H1 (cell line): ENCODE data around the gene GCKR. TPM values are rescaled to one million over a fixed set of nuclear protein-coding genes. Genes with fewer than 3 reads are reported as not detected.

ENCODE experiments used
- CTCF ChIA-PET: fragments of 300-600 bp; sonication (Branson Sonifier 250); formaldehyde crosslinking; loops from one replicate; lab custom pipeline; 2021; ENCODE audit not compliant: partially characterized antibody; lab: Charles Lee
- POLR2A ChIA-PET: fragments of 300-600 bp; sonication (Branson Sonifier 250); formaldehyde crosslinking; loops from one replicate; lab custom pipeline; 2021; ENCODE audit warnings: inconsistent platforms; ENCODE audit not compliant: partially characterized antibody; lab: Charles Lee
- DNase-seq, 2 experiments: peaks; one replicate each; pipeline versions ENCODE4 v3.0.0 to v3.0.0-alpha.2; 2010 to 2022; ENCODE audit warnings: low spot score in 2 of 2, low read depth in 1 of 2, mixed read lengths in 1 of 2
- FAIRE-seq: peaks from 2 replicates; lab custom pipeline; 2011; peaks lifted over from hg19 to GRCh38; lab: Jason Lieb, UNC
- H2AFZ ChIP-seq: 2 replicates; pipeline ENCODE4 v1.8.1; 2012; ENCODE audit warnings: low read length, inconsistent platforms
- H2AK5ac ChIP-seq: 2 replicates; pipeline ENCODE4 v1.6.1; 2013; ENCODE audit warnings: low read depth, low read length
- H2BK120ac ChIP-seq: replicated peaks from 2 replicates; pipeline ENCODE3; 2013; ENCODE audit warnings: low read depth, low read length, inconsistent platforms
- H2BK12ac ChIP-seq: 2 replicates; pipeline ENCODE4 v1.6.1; 2013; ENCODE audit warnings: low read depth, low read length
- H2BK15ac ChIP-seq: 2 replicates; pipeline ENCODE4 v1.6.1; 2013; ENCODE audit warnings: low read length
- H2BK20ac ChIP-seq: 2 replicates; pipeline ENCODE4 v1.6.1; 2013; ENCODE audit warnings: low read length
- H2BK5ac ChIP-seq: 2 replicates; pipeline ENCODE4 v1.6.1; 2013; ENCODE audit warnings: low read depth, low read length
- H3K14ac ChIP-seq: 2 replicates; pipeline ENCODE4 v1.6.1; 2013; ENCODE audit warnings: inconsistent platforms; ENCODE audit not compliant: insufficient read length
- H3K18ac ChIP-seq: 2 replicates; pipeline ENCODE4 v1.6.1; 2013; ENCODE audit warnings: low read length; ENCODE audit errors: extremely low read depth
- H3K23ac ChIP-seq: 2 replicates; pipeline ENCODE4 v1.6.1; 2013; ENCODE audit warnings: inconsistent platforms; ENCODE audit not compliant: insufficient read length
- H3K23me2 ChIP-seq: 2 replicates; pipeline ENCODE4 v1.6.1; 2013; ENCODE audit warnings: low read depth, low read length
- H3K27ac ChIP-seq: 2 replicates; pipeline ENCODE4 v1.6.1; 2011; ENCODE audit warnings: low read depth, low read length, inconsistent platforms
- H3K27me3 ChIP-seq, 4 experiments: replicated peaks in 1 of 4; 1 replicate in 1 of 4; 2 replicates in 3 of 4; pipeline versions ENCODE4 v1.6.1 to v1.8.1; 2011 to 2013; ENCODE audit warnings: low read length in 3 of 4, mild to moderate bottlenecking in 3 of 4, inconsistent platforms in 2 of 4, mixed read lengths in 2 of 4, moderate library complexity in 1 of 4; ENCODE audit not compliant: control insufficient read depth in 3 of 4, insufficient read depth in 3 of 4; ENCODE audit errors: extremely low read depth in 1 of 4
- H3K36me3 ChIP-seq, 4 experiments: 2 replicates each; pipeline versions ENCODE4 v1.6.1 to v1.8.1; 2011 to 2013; ENCODE audit warnings: mild to moderate bottlenecking in 4 of 4, low read length in 3 of 4, moderate library complexity in 2 of 4, control low read depth in 1 of 4, inconsistent platforms in 1 of 4; ENCODE audit not compliant: insufficient read depth in 4 of 4, control insufficient read depth in 2 of 4
- H3K4ac ChIP-seq: replicated peaks from 2 replicates; pipeline ENCODE3; 2013; ENCODE audit warnings: low read length, low read depth, mixed read lengths, inconsistent platforms; ENCODE audit not compliant: insufficient read length
- H3K4me1 ChIP-seq, 4 experiments: replicated peaks in 1 of 4; 1 replicate in 1 of 4; 2 replicates in 3 of 4; pipeline versions ENCODE4 v1.6.1 to v1.8.1; 2011 to 2013; ENCODE audit warnings: low read length in 3 of 4, inconsistent platforms in 2 of 4, mixed read lengths in 1 of 4; ENCODE audit not compliant: insufficient read depth in 4 of 4, control insufficient read depth in 3 of 4
- H3K4me2 ChIP-seq, 2 experiments: 2 replicates each; pipeline versions ENCODE4 v1.6.1 to v1.8.1; 2011 to 2013; ENCODE audit warnings: low read depth in 2 of 2, low read length in 2 of 2, control low read depth in 1 of 2, inconsistent platforms in 1 of 2, mild to moderate bottlenecking in 1 of 2; ENCODE audit not compliant: insufficient read depth in 1 of 2
- H3K4me3 ChIP-seq, 4 experiments: fragments of 200-600, 300-600 bp in 1 of 4; sonication (generic), shearing (Covaris generic), sonication (Bioruptor Twin) in 1 of 4; 2 replicates each; pipeline versions ENCODE4 v1.5.1 to v1.8.1; 2011 to 2016; ENCODE audit warnings: low read length in 4 of 4, low read depth in 3 of 4, control low read depth in 2 of 4, inconsistent platforms in 2 of 4, mild to moderate bottlenecking in 2 of 4, mixed read lengths in 1 of 4, moderate library complexity in 1 of 4; ENCODE audit not compliant: insufficient read depth in 2 of 4; ENCODE audit errors: extremely low read depth in 1 of 4
- H3K56ac ChIP-seq: replicated peaks from 2 replicates; pipeline ENCODE3; 2013; ENCODE audit warnings: low read depth, mild to moderate bottlenecking, mixed read lengths, low read length, inconsistent platforms; ENCODE audit not compliant: insufficient read length
- H3K79me1 ChIP-seq: 2 replicates; pipeline ENCODE4 v1.6.1; 2013; ENCODE audit warnings: low read depth, low read length, control low read depth
- H3K79me2 ChIP-seq, 2 experiments: 2 replicates each; pipeline versions ENCODE4 v1.6.1 to v1.8.1; 2012 to 2013; ENCODE audit warnings: low read length in 2 of 2, mild to moderate bottlenecking in 2 of 2, inconsistent platforms in 1 of 2; ENCODE audit not compliant: insufficient read depth in 2 of 2, control insufficient read depth in 1 of 2
- H3K9ac ChIP-seq, 4 experiments: replicated peaks in 1 of 4; 1 replicate in 1 of 4; 2 replicates in 3 of 4; pipeline versions ENCODE4 v1.6.1 to v1.8.1; 2011 to 2013; ENCODE audit warnings: low read depth in 3 of 4, low read length in 3 of 4, control low read depth in 2 of 4, mild to moderate bottlenecking in 2 of 4, moderate library complexity in 2 of 4, inconsistent platforms in 1 of 4; ENCODE audit errors: extremely low read depth in 1 of 4
- H3K9me3 ChIP-seq, 2 experiments: 2 replicates each; pipeline versions ENCODE4 v1.6.1 to v1.8.1; 2012 to 2013; ENCODE audit warnings: mild to moderate bottlenecking in 2 of 2, moderate library complexity in 2 of 2, control low read depth in 1 of 2, inconsistent platforms in 1 of 2, low read depth in 1 of 2, low read length in 1 of 2, mixed read lengths in 1 of 2; ENCODE audit not compliant: insufficient read depth in 2 of 2
- H4K20me1 ChIP-seq, 2 experiments: replicated peaks in 1 of 2; 2 replicates each; pipeline versions ENCODE3 to v1.8.1; 2011 to 2013; ENCODE audit warnings: inconsistent platforms in 2 of 2, low read length in 2 of 2, mild to moderate bottlenecking in 1 of 2; ENCODE audit not compliant: insufficient read depth in 2 of 2, control insufficient read depth in 1 of 2
- H4K5ac ChIP-seq: 2 replicates; pipeline ENCODE4 v1.6.1; 2013; ENCODE audit warnings: low read length, low read depth, mixed read lengths, inconsistent platforms; ENCODE audit not compliant: insufficient read length
- H4K8ac ChIP-seq: 2 replicates; pipeline ENCODE4 v1.8.0; 2013; ENCODE audit warnings: mild to moderate bottlenecking, moderate library complexity, low read length, inconsistent platforms; ENCODE audit not compliant: insufficient read depth; ENCODE audit errors: extremely low read depth
- H4K91ac ChIP-seq: replicated peaks from 2 replicates; pipeline ENCODE3; 2013; ENCODE audit warnings: low read length, mixed read lengths, inconsistent platforms; ENCODE audit not compliant: insufficient read length
- MAFK ChIP-seq: IDR thresholded peaks from 2 replicates; pipeline ENCODE4 v1.6.1; 2012; ENCODE audit warnings: low read depth, mild to moderate bottlenecking, improper control_type of control experiment, low read length
- POLR2AphosphoS5 ChIP-seq: IDR thresholded peaks from 2 replicates; pipeline ENCODE4 v1.6.1; 2011; ENCODE audit warnings: low read depth, low read length
- RNF2 ChIP-seq: fragments of 200-900, 300-1000 bp; sonication (generic); IDR thresholded peaks from 2 replicates; pipeline ENCODE4 v1.7.1; 2016; ENCODE audit warnings: borderline replicate concordance, low read depth, mild to moderate bottlenecking, antibody characterized with exemption, low read length; ENCODE audit not compliant: poor library complexity, severe bottlenecking; ENCODE audit errors: missing control alignments
- SP4 ChIP-seq: IDR thresholded peaks from 2 replicates; pipeline ENCODE4 v1.6.1; 2012; ENCODE audit warnings: low read length, inconsistent platforms
- TAF1 ChIP-seq: IDR thresholded peaks from 2 replicates; pipeline ENCODE4 v1.6.1; 2011; ENCODE audit warnings: mild to moderate bottlenecking, low read depth, low read length
- WGBS, 2 experiments: shearing (Covaris generic) in 1 of 2; methylation state at CpG; one replicate each; pipeline versions ENCODE4 v1.1.6 to v1.1.7; 2013 to 2015; ENCODE audit warnings: low lambda C conversion rate in 2 of 2, mixed read lengths in 2 of 2, inconsistent platforms in 1 of 2, low coverage in 1 of 2, missing lambda C conversion rate in 1 of 2; ENCODE audit not compliant: insufficient replicate concordance in 2 of 2, insufficient coverage in 1 of 2, insufficient read length in 1 of 2; ENCODE audit errors: extremely low coverage in 1 of 2, missing lambda C conversion rate in 1 of 2; 5-methylcytosine and 5-hydroxymethylcytosine counted together
- polyA plus RNA-seq, 7 experiments: library from polyadenylated mRNA; depleted of rRNA in 3 of 7; stranded (reverse) in 5 of 7; unstranded in 2 of 7; fragments of >200 nt in 5 of 7; fragments of 200-250 nt in 2 of 7; gene quantifications; 1 replicate in 5 of 7; 2 replicates in 1 of 7; 4 replicates in 1 of 7; pipeline versions ENCODE4 v1.2.1 to v1.2.3, GENCODE V29; 2011 to 2013; ENCODE audit warnings: missing spikeins in 2 of 7, mixed read lengths in 2 of 7
- total RNA-seq: library from RNA; stranded (reverse); fragmentation: NEBNext Ultra II Directional; extraction: Animal tissue kit (Norgen Biotek cat#: 25700); gene quantifications from 2 replicates; pipeline ENCODE4 v1.2.1, GENCODE V29; 2021

Gene GCKR
- total and polyA plus RNA-seq, 2 of the 8 experiments (the other 6 are each of a cell fraction or from before 2014, with no cell fraction given): 0.30 to 1.2 TPM

GRCh38 chr2:27569398-27569797 is 72.8 kb downstream of the GCKR start:
- H3K9ac ChIP-seq: no peak overlapping the region
- ChIA-PET POLR2A (no interaction called here), CTCF (interaction anchor here (1.3 kb wide), 1 partner anchor 139 kb away, joined by 3 read pairs; no protein-coding TSS in a partner anchor)
- FAIRE-seq (no peak), DNase-seq (no peak)
- H3K4ac ChIP-seq: no peak overlapping the region
- H3K56ac ChIP-seq: no peak overlapping the region
- H3K27ac ChIP-seq: no peak overlapping the region
- H2BK5ac ChIP-seq: no peak overlapping the region
- H3K18ac ChIP-seq: no peak overlapping the region
- no peak overlapping the region for H2BK15ac ChIP-seq
- H4K8ac ChIP-seq: no peak overlapping the region
- H2BK12ac ChIP-seq: no peak overlapping the region
- peaks cover 0 to 6% (median 1%) of the 10 kb centered on the region in 4 experiments; a peak in 2 of 7 replicates for H3K27me3 ChIP-seq
- H2AK5ac ChIP-seq: no peak overlapping the region
- H4K5ac ChIP-seq: no peak overlapping the region
- no peaks in the 10 kb centered on the region for H3K4me1 ChIP-seq
- no peaks in the 10 kb centered on the region for H3K23me2 ChIP-seq
- 50% methylated on average over 2 of the region's 2 CpGs; no CpG with 5 or more reads in 1 of the 2 experiments for WGBS, 2 experiments
- no peak overlapping the region for H3K23ac ChIP-seq
- H3K9me3 ChIP-seq: no peaks in the 10 kb centered on the region; a peak in 1 of 4 replicates
- H3K4me2 ChIP-seq: no peak overlapping the region
- H3K36me3 ChIP-seq: no peaks in the 10 kb centered on the region
- H3K14ac ChIP-seq: no peak overlapping the region
- H3K79me1 ChIP-seq: no peaks in the 10 kb centered on the region
- no peaks in the 10 kb centered on the region for H4K20me1 ChIP-seq
- H4K91ac ChIP-seq: no peak overlapping the region
- H3K4me3 ChIP-seq: no peak overlapping the region
- H3K79me2 ChIP-seq: no peaks in the 10 kb centered on the region
- TF ChIP-seq SP4 (no peak), RNF2 (no peak), TAF1 (no peak), MAFK (no peak), POLR2AphosphoS5 (no peak)
- no peak overlapping the region for H2BK20ac ChIP-seq
- H2BK120ac ChIP-seq: no peak overlapping the region
- no peak overlapping the region for H2AFZ ChIP-seq
